PFSK-1 (cell line): ENCODE results near the gene PJVK.

Experiments used
- FOXP2 ChIP-seq: optimal IDR thresholded peaks from 2 replicates; pipeline ENCODE3; 2011; ENCODE audit warnings: borderline replicate concordance, control low read depth, inconsistent platforms; ENCODE audit not compliant: insufficient read depth; ENCODE audit errors: extremely low read length, extremely low read depth
- POLR2AphosphoS5 ChIP-seq: IDR thresholded peaks from 2 replicates; pipeline ENCODE4 v1.6.1; 2012; ENCODE audit warnings: low read depth, mild to moderate bottlenecking, control low read depth, low read length, moderate library complexity
- REST ChIP-seq, 2 experiments: IDR thresholded peaks; 2 replicates each; pipeline versions ENCODE4 v1.6.1 to v1.8.0; 2011 to 2012; ENCODE audit warnings: low read depth in 2 of 2, low read length in 2 of 2, control low read depth in 1 of 2, inconsistent platforms in 1 of 2, mild to moderate bottlenecking in 1 of 2, moderate library complexity in 1 of 2; ENCODE audit not compliant: insufficient read depth in 1 of 2
- SIN3A ChIP-seq: IDR thresholded peaks from 2 replicates; pipeline ENCODE4 v1.6.1; 2012; ENCODE audit warnings: mild to moderate bottlenecking, low read length, moderate library complexity, borderline replicate concordance; ENCODE audit not compliant: insufficient read depth
- TAF1 ChIP-seq: IDR thresholded peaks from 2 replicates; pipeline ENCODE4 v1.6.1; 2012; ENCODE audit warnings: low read length, control low read depth, borderline replicate concordance; ENCODE audit not compliant: insufficient read depth

GRCh38 chr2:178491612-178492011 lies 40.4 kb downstream of the PJVK start:
- TF ChIP-seq REST (IDR thresholded peaks at IDR 0.05; ENCODE audit: insufficient read depth in 1 of 2, low read depth in 2 of 2, low read length in 2 of 2) (no peak), POLR2AphosphoS5 (no peak), TAF1 (no peak), FOXP2 (no peak), SIN3A (no peak)
